ENCODE results near the gene ALS2CL.
A peak's percentile ranks its signal among the peaks of the same experiment; 100 is the strongest.

ALS2CL gene

DNA sequence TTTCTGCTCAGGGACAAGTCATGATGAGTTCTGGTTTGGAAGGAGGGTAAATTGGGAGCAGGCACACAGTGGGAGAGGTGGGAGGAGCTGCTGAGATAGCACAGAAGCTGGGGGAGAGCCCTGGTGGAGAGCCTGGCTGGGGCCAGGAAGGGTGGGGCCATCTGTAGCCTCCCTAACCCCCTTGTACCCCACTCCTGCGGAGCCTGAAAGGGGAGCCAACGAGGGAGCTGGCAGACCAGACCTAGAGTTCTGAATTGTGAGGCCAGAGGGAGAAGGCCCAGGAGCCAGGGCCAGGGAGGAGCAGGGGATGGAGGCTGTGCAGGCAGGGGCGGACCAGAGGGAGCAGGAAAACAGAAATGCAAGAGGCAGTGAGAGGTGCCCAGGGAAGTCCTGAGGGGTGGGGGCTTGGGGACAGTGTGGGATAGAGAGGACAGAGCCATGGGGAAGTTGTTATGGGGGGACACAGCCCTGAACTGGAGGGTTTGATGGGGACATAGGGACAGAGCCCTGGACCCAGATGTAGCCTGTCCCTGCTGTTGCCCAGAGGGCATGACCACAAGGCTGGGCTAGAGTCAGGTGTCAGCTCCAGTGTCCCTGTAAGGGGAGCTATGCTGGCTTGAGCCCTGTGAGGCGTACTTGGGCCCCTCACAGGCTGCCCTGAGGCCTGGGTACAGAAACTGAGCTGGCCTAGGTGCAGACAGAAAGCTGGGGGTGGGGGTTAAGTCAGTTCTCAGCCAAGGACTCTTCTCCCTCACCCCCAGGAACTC lies 8.9 kb upstream of the ALS2CL start:
- no peak for DNase-seq

DNA sequence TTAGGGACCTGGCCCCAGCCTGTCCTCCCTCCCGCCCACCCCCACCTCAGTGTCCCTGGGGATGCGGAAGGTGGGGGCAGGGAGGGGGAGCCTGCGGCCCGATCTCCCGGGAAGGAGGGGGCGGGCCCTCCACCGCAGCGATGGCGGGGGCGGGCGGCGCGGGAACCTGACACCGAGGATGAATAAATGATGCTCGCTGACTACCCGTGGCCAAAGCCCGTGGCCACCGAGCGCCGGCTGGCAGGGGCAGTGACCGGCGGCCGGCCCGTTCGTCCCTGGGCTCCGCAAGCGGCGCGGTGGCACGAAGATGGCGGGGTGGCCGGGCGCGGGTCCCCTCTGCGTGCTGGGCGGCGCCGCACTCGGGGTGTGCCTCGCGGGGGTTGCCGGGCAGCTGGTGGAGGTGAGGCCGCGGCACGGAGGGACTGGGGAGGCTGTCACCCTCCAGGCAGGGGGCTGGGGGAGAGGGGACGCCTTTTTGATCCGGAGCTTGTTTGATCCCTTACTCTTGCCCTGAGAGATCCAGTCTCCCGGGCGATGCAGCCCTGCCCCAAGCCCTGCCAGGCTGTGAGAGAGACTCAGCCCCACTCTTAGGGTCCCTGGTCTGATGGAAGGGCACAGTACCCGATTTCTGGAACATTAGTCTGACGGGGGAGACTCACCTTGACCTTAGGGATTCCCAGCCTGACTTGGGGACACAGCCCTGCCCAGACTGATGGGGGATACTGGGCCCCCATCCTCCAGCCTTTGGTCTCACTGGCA lies 7.9 kb upstream of the ALS2CL start, which contains the start of gene TMIE:
TSS of gene TMIE (plus strand) at position 212 of the 759 bp plus-strand sequence. CDS start at position 308, 96 bp downstream.
- peak; percentile 30 for DNase-seq

DNA sequence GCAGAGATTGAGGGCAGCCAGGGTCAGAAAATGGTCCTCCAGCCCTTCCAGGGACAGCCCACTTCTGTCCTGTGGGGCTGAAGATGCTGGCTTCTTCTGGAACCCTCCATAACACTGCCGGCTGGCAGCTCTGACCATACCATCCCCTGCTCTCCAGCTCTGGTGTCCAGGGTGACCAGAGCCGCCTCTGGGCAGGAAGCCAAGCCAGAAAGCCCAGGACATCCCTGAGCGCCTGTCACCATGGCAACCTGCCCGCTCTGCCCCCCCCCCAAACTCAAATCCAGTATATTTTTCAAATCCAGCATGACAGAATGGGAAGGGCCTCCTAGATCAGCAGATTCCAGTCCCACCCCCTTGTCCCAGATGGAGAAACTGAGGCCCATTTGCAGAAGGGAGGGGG lies 7.3 kb upstream of the ALS2CL start:
- no peak for DNase-seq

- DNase-seq: no peak
Measured at GRCh38 chr3:46699676-46700523, 6.4 kb upstream of the ALS2CL start.

GRCh38 chr3:46695962-46696894 lies 2.7 kb upstream of the ALS2CL start:
- DNase-seq: no peak

DNA sequence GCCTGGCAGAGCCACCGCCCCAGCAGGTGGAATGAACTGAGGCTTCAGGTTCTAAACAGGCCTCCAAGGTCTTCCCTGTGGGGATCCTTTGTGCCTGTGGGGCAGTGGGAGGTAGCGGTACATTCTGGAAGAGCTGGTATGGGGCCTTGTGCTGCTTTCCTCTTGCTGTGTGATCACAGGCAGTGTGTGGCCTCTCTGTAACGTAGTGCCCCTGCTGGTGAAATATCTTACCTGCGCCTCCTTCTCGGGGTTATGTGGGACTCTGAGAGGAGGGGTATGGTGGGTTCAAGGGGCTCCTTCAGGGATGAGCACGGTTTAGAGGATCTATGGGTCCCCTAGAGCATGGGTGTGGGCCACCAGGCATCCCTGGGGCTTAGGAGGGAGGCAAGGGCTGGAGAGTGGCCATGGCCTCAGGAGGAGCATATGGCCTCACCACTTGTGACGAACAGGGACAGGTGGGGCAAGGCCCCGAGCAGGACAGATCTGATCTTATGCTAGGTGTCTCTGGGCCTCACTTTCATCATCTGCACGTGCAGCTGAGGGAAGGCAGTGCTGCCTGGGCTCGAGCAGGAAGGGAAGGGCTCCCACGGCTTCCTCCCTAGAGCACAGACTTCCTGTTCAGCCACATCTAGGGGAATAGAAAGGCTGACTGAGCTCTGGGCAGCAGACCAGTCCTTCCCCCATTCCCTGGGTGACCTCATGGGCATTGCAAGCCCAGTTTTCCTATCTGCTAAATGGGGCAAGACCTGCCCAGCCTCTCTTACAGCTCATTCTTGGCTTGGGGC lies 1.9 kb upstream of the ALS2CL start:
- peak; percentile 68 for DNase-seq

DNA sequence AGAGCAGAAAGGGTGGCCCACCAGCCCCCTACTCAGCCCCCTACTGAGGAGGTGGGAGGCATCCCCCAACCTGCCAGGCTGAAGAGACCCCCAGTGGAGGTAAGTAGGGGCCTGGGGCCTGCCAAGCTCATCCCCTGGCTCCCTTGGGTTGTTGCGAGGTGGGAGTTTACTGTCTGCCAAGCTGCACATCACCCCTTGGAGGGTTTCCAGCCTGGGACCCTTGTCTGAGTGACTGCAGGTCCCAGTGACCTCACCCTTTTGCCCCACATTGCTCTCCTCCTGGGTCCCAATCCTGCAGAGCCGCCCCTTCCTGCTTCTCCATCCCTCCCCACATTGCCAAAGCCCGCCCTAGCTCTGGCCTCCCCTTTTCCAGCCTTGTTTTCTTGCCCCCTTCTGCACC lies 1.0 kb upstream of the ALS2CL start:
- DNase-seq: no peak

- peak; percentile 75 for DNase-seq
Measured at GRCh38 chr3:46693892-46694226, 380 bp upstream of the ALS2CL start.

DNA sequence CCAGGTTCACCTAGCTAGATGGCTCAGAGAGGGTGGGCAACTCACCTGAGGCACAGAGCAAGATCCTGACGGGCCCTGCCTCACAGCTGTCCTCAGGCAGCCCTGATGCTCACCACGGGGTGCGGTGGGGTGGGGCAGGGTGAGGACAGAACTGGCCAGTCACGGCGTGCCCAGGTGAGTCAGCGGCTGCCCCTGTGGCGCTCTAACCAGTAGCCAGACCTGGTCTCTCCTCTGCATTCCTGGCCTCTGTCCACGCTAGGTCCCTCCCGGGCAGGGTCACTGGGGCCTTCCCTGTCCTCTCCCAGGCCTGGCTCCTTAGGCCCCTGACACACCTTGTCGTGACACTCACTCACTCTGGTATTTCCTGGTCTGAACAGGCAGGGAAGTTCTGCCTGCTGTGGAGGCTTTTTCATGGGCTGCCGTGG lies 901 bp downstream of the ALS2CL start:
- no peak for DNase-seq

GRCh38 chr3:46690798-46691197 lies 2.7 kb downstream of the ALS2CL start:
- peak; percentile 36 for DNase-seq

DNA sequence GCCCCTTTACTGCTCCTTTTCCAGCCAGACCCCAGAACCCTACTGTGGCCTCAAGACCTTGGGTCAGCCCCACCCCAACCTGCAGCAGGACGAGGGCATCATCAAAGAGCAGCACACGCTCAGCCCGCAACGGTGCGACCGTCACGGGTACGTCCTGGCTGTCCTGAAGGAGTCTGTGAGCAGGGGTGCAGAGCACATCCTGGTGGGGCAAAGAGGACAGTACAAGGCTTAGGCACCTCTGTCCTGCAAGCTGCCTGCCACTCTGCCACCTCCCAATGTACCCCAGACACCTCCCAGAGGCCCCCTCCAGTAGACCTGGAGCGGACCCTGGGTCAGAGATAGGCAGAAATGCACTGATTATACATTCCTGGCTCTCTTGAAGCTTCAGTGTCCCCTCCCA lies 8.0 kb downstream of the ALS2CL start:
- DNase-seq: no peak

- DNase-seq: no peak
Measured at GRCh38 chr3:46684891-46685290, 8.6 kb downstream of the ALS2CL start.

- DNase-seq: no peak
Measured at GRCh38 chr3:46682974-46683373, 10.5 kb downstream of the ALS2CL start.

GRCh38 chr3:46681856-46682540 lies 11.5 kb downstream of the ALS2CL start:
- DNase-seq: no peak

DNA sequence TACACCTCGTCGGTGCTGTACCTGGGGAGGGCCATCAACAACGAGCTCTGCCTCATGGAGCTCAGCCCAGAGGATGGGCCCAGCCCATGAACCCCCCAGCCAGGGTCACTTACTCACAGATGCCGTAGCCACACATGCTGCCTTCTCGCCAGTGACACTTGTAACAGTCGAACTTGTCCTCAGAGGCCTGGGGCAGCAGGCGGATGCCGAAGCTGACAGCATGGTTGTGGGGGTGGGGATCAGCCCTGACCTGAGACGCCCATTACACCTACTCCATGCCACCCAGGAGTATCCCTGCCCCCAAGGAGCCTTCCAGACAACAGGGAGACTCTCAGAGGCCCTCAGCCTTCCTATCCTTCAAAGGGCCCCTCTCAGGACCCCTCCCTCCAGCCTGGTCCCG lies 12.1 kb downstream of the ALS2CL start:
- DNase-seq: no peak

DNA sequence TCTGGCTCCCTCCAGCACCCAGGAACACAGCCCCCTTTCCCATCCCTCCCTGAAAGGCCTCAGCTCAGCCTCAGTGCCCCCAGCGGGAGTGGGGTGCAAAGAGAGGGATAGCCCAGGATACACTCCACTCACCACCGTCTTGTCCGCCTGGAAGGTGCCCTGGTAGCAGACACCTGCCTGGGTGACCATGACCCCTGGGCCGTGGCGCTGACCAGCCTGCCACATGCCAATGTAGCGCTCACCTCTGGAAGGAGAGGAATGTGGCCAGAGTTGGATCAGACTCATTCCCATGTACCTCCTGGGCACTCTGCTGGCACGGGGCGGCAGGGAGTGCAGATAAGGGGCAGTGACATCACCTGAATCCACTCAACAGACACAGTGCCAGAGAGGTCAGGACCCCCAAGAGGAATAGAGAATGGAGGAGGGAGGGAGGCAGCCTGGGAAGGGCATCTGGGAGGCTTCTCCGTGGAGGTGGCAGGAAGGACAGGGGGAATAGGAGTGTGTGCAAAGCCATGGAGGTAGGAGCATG lies 13.1 kb downstream of the ALS2CL start:
- DNase-seq: no peak

DNA sequence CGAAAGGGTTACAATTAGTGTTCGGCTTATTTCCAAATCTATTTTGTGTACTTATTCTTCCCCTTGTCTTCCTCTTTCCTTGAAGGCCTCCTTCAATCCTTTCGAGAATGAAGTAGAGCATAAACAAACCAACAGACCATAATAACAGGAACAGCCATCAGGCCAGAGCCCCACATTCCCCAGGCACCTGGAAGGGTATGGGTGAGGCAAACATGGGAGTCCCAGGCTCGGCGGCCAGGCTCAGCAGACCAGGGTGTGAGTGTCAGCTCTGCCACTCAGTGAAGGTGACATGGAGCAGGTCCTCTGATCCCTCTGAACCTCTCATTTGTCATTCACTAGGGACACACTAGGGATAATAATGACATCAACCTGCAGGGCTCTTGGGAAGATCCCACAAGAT lies 13.8 kb downstream of the ALS2CL start:
- DNase-seq: no peak

GRCh38 chr3:46678280-46678679 lies 15.2 kb downstream of the ALS2CL start:
- DNase-seq: no peak

- no peak for DNase-seq
Measured at GRCh38 chr3:46677411-46677726, 16.1 kb downstream of the ALS2CL start.

DNA sequence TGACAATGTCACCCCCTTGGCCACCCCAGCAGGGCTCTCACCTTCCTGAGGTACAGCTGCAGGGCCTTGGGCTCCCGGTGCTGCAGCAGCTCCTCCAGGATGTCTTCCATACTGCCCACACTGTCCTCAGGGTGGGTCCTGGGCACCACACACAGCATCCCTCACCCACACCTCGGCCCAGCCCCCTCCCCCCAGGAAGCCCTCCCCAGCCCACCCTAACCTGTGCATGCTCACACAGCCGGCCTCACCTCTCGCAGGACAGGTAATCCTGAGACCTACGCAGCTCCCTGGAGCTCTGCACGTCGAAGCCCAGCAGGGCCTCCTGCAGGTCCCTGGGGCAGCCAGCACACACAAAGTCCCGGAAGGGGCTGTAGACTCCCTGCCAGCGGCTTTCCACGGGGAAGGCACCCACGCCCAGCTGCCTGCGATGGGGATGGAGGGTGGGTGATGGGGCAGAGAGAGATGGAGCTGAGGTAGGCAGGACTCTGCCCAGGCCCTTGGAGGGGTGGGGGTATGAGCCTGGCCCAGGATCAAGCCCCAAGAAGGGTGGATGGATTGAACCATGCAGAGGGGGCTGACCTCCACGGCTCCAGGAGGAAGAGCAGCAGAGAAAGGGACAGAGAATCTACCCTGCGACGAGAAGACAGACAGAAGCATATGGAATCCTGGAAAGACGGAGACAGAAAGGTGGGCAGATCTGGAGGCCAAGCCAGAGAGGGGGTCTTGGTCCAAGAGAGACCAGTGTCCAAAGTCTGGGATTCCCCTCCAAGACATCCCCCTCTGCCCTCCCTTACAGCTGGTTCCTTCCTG lies 16.7 kb downstream of the ALS2CL start:
- DNase-seq: no peak
